Cardiac muscle cell (in vitro differentiated cells and primary cell): ENCODE data around the gene SLC9A4. TPM values are rescaled to one million over a fixed set of nuclear protein-coding genes. Genes with fewer than 3 reads are reported as not detected.

Source experiments
- DNase-seq, 2 donors: peaks; one replicate each; pipeline versions ENCODE4 v3.0.0 to v3.0.0-alpha.2; 2010 to 2017; ENCODE audit warnings: low read depth in 1 of 2, low spot score in 1 of 2
- H3K27ac ChIP-seq: fragments of 200-600 bp; sonication (generic); 2 replicates; pipeline ENCODE4 v1.5.1; 2016
- H3K27me3 ChIP-seq: fragments of 200-600 bp; sonication (generic); 2 replicates; pipeline ENCODE4 v1.6.0; 2016; ENCODE audit warnings: control low read depth
- H3K36me3 ChIP-seq: fragments of 200-600 bp; sonication (generic); 2 replicates; pipeline ENCODE4 v1.5.1; 2016; ENCODE audit warnings: control low read depth
- H3K4me1 ChIP-seq: fragments of 200-600 bp; sonication (generic); 2 replicates; pipeline ENCODE4 v1.8.1; 2017; ENCODE audit warnings: low read depth, mild to moderate bottlenecking, mixed run types
- H3K4me3 ChIP-seq: fragments of 200-600 bp; sonication (generic); 2 replicates; pipeline ENCODE4 v1.5.1; 2016; ENCODE audit warnings: mild to moderate bottlenecking
- H3K9me3 ChIP-seq: fragments of 200-600 bp; sonication (generic); 2 replicates; pipeline ENCODE4 v1.5.1; 2017; ENCODE audit warnings: low read depth, mild to moderate bottlenecking, control low read depth
- polyA plus RNA-seq: library from polyadenylated mRNA; unstranded; fragments of >200 nt; fragmentation: Nextera tagmentation; extraction: Ambion mirVana; gene quantifications from 2 replicates; pipeline ENCODE4 v1.2.1, GENCODE V29; 2016
- total RNA-seq: library from RNA; depleted of rRNA; stranded (reverse); fragments of >200 nt; gene quantifications from 2 replicates; pipeline ENCODE4 v1.2.3, GENCODE V29; 2016
- TF ChIP-seq, protein P1 (sequence below): IDR thresholded peaks from 2 replicates; pipeline ENCODE4 v1.5.1; 2012; ENCODE audit warnings: low read depth, mild to moderate bottlenecking, low read length

SLC9A4 gene
- total and polyA plus RNA-seq, 2 experiments from 2014 or later: 0.17 TPM; not detected in 1

DNA sequence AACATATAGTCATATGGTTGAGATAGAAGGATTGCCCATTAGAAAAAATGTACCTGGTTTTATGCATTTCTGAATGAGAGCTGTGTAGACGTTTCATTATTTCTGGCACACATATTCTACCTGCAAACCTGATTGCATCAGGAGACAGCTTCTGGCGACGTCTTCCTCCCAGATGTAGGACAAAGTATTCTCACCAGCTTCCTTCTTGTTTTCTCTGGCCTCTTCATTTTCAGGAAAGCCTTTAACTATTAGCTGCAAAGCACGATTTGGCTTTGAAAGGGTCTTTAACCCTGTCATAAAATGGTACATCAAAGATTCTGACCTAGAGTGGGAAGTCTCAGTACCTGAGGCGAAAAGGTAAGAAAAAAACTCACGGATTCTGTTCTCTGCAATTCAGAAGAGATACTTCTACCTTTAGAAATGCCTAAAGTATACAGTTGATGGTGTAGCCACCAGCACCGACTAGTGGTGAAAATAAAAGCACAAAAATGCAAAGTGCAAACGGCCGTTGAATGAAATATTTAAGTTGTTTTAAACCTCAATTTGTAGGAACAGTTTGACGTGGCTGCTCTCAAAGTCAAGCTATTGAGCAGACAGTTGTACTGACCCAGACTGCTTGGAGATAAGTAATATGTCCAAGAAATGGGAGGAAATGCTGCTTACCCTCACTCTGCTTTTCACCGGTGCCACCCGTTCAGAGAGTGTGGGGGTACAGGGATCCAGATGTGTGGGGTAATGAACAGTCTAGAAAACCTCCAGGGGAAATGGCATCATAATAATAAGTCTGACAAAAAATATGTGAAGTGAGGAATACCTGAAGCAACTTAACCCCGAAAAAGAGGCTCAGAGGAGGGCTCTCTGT is 29.8 kb upstream of the SLC9A4 start:
- Histone ChIP-seq H3K27me3 (no peaks in the 10 kb centered on the region), H3K27ac (no peak overlapping the region), H3K9me3 (no peaks in the 10 kb centered on the region), H3K4me1 (no peaks in the 10 kb centered on the region), H3K4me3 (no peak overlapping the region), H3K36me3 (no peaks in the 10 kb centered on the region)
- TF ChIP-seq, protein P1, sequence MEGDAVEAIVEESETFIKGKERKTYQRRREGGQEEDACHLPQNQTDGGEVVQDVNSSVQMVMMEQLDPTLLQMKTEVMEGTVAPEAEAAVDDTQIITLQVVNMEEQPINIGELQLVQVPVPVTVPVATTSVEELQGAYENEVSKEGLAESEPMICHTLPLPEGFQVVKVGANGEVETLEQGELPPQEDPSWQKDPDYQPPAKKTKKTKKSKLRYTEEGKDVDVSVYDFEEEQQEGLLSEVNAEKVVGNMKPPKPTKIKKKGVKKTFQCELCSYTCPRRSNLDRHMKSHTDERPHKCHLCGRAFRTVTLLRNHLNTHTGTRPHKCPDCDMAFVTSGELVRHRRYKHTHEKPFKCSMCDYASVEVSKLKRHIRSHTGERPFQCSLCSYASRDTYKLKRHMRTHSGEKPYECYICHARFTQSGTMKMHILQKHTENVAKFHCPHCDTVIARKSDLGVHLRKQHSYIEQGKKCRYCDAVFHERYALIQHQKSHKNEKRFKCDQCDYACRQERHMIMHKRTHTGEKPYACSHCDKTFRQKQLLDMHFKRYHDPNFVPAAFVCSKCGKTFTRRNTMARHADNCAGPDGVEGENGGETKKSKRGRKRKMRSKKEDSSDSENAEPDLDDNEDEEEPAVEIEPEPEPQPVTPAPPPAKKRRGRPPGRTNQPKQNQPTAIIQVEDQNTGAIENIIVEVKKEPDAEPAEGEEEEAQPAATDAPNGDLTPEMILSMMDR: peak; percentile 85
- DNase-seq: peak; percentile 36 to 69

- Histone ChIP-seq H3K27ac (no peak overlapping the region), H3K36me3 (no peaks in the 10 kb centered on the region), H3K27me3 (no peaks in the 10 kb centered on the region), H3K9me3 (no peaks in the 10 kb centered on the region), H3K4me1 (no peaks in the 10 kb centered on the region), H3K4me3 (no peak overlapping the region)
- TF ChIP-seq, protein P1: no peak
- DNase-seq: no peak
Measured at GRCh38 chr2:102444233-102444632, 28.8 kb upstream of the SLC9A4 start.

- Histone ChIP-seq H3K27ac (no peak overlapping the region), H3K4me1 (no peaks in the 10 kb centered on the region), H3K36me3 (no peaks in the 10 kb centered on the region), H3K4me3 (no peak overlapping the region), H3K9me3 (no peaks in the 10 kb centered on the region), H3K27me3 (peaks cover 5% of the 10 kb centered on the region)
- TF ChIP-seq, protein P1: no peak
- no peak for DNase-seq
Measured at GRCh38 chr2:102446936-102447335, 26.1 kb upstream of the SLC9A4 start.

DNA sequence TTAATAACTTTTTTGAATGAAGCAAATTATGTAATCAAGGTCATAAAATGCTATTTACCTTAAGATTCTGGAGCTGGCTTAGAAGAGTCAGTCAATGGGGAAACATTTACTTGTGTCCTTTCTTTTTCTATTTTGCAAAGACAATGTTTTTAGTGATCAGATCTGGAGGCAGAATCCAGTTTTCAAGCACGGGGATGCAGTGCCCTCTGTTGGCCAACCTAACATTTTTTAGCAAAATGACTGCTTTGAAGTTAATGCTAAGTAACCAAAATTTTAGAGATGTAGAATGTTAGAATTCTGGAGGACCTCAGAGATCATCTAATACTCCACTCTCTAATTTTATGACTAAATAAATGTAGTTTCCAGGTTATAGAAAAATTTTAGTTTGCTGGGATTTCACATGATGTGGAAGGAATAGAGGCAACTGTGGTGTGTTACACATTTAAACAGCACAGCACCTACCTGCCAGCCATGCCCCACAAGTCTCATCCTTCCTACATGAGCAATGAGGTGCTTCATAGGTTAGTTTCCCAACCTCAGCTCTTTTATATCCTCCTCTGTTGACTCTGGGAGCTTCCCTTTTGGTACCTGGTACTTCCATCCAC is 23.6 kb upstream of the SLC9A4 start:
- DNase-seq: peak; percentile 51 to 76

DNA sequence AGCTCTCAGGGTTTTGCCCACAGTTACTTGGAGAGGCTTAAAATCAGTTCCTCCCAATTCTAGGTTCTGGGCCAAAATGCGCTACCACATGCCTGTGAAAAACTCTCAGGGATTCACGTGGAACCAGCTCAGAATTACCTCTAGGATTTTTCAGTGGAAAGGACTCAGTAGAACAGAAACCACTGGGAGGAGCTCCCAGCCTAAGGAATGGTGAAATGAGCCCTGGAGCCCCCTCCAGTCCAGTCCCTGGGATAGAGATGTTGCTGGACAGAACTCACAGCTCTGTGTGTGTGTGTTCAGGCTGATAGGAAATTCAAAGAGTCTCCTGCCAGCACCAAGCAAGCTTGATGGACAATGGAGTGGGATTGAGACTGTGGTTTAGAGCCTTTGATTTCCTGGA is 21.1 kb upstream of the SLC9A4 start:
- Histone ChIP-seq H3K36me3 (no peaks in the 10 kb centered on the region), H3K9me3 (no peaks in the 10 kb centered on the region), H3K27me3 (peaks cover 5% of the 10 kb centered on the region), H3K27ac (no peak overlapping the region), H3K4me3 (no peak overlapping the region), H3K4me1 (no peaks in the 10 kb centered on the region)
- TF ChIP-seq, protein P1: peak; percentile 12
- DNase-seq: peak; percentile 30

More for the DNA sequence above, 23.6 kb upstream of the SLC9A4 start:
- peaks cover 5% of the 10 kb centered on the region for H3K27me3 ChIP-seq
- no peak overlapping the region for H3K27ac ChIP-seq
- TF ChIP-seq, protein P1: peak; percentile 68
- no peak overlapping the region for H3K4me3 ChIP-seq
- H3K9me3 ChIP-seq: no peaks in the 10 kb centered on the region
- H3K4me1 ChIP-seq: no peaks in the 10 kb centered on the region
- no peaks in the 10 kb centered on the region for H3K36me3 ChIP-seq
